Measurements from ENCODE around the gene TLL2.

DNA sequence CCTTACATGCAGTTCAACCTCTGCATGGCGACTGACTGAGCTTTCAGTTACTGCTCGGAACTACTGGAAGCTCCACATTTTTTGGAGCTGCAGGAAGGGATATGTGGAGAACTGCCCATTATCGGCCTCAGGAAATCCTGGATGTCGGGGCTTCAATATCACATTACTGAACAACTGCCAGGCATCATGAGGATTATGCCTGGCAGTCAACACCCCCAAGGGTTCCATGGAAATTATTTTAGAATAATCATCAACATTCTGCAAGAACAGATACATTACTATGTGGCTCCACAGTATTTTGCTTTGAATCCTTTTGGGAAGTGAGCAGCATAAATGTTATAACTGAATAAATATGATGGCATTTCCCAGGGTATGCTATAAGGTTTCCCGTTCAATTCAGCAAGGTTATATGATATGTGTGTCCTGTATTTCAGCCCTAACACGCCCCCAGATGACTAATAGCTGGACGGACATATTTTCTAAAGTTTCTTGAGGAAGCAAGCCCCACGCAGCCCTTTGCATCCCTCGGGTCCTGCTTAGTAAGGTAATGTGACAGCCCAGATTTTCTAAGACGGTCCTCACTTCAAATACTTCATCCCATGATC, 101.9 kb downstream of the TLL2 start:
- TF ChIP-seq CTCF (IDR thresholded peaks at IDR 0.05) (no peak), POLR2A (IDR thresholded peaks at IDR 0.05) (no peak)
